ENCODE results near the gene PSIP1. TPM values are rescaled to one million over a fixed set of nuclear protein-coding genes. Genes with fewer than 3 reads are reported as not detected.

Gene PSIP1
- total and polyA plus RNA-seq, 2 experiments from 2014 or later = 35.1 to 37.3 TPM

DNA sequence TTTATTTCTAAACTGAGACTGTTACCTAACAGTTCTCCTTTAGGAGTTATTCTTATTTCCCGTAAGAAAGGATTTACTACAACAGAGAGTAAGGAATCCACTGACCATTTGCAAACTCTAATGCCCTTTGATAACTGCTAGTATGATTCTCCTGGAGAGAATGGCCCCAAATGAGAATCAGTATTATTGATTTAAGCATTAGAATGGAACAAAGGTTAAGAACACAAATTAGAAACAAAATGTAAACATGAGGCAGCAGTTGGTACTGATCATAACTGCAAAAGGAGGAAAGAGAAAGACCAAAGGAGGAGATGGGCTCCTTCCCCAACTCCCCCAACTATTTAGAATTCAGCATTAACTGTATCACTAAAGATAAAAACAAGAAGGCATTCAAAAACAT, 30.7 kb downstream of the PSIP1 start:
- Histone ChIP-seq H2AFZ (no peak overlapping the region), H3K9me3 (ENCODE audit: low read depth) (no peaks in the 10 kb centered on the region), H3K27me3 (no peaks in the 10 kb centered on the region), H4K20me1 (ENCODE audit: insufficient read depth, poor library complexity, severe bottlenecking) (no peaks in the 10 kb centered on the region), H3K36me3 (replicated peaks; ENCODE audit: insufficient read depth, low read depth) (no peaks in the 10 kb centered on the region), H3K4me1 (ENCODE audit: insufficient read depth) (no peaks in the 10 kb centered on the region), H3K79me2 (no peaks in the 10 kb centered on the region), H3K27ac (no peak overlapping the region), H3K4me3 (no peak overlapping the region), H3K4me2 (peak overlapping the region; percentile 10), H3K9me2 (replicated peaks; ENCODE audit: insufficient read depth) (no peaks in the 10 kb centered on the region)
- WGBS (ENCODE audit: low lambda C conversion rate, missing lambda C conversion rate) = 62% methylated on average over 1 of the region's 1 CpG
- TF ChIP-seq EZH2 (IDR thresholded peaks at IDR 0.05; ENCODE audit: borderline replicate concordance) = no peak
- TF ChIP-seq EZH2phosphoT487 (IDR thresholded peaks at IDR 0.05; ENCODE audit: low read depth, severe bottlenecking, unreplicated experiment) = no peak
- TF ChIP-seq, protein P1, sequence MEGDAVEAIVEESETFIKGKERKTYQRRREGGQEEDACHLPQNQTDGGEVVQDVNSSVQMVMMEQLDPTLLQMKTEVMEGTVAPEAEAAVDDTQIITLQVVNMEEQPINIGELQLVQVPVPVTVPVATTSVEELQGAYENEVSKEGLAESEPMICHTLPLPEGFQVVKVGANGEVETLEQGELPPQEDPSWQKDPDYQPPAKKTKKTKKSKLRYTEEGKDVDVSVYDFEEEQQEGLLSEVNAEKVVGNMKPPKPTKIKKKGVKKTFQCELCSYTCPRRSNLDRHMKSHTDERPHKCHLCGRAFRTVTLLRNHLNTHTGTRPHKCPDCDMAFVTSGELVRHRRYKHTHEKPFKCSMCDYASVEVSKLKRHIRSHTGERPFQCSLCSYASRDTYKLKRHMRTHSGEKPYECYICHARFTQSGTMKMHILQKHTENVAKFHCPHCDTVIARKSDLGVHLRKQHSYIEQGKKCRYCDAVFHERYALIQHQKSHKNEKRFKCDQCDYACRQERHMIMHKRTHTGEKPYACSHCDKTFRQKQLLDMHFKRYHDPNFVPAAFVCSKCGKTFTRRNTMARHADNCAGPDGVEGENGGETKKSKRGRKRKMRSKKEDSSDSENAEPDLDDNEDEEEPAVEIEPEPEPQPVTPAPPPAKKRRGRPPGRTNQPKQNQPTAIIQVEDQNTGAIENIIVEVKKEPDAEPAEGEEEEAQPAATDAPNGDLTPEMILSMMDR (IDR thresholded peaks at IDR 0.05; ENCODE audit: poor library complexity) = no peak
- no peak for DNase-seq (ENCODE audit: low spot score)

DNA sequence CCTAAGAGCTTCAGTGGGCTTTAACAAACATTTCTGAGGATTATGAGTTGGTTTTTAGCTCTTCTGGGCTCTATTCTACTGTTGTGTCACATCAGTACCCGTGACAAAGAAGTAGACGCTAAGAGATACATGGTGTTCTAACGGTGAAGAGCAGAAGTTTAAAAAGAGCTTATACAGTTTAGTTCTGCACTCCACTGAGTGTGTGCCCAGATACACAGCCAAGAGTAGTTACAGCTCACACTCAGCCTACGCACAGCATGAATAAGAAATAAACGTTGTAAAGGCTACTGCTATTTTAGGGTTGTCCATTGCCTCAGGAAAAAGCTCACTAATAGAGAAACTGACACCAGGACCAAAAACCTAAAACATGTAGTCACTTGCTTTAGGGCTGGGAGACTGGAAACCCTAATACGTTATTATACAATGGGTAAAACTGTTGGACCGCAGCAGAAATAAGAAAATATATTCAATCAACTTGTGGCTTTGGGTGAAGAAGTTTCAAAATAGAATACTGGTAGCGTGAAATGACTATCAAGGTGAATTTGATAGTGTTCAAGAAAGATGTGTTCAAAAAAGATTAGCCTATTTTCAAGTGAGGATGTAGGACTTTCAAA, 34.7 kb downstream of the PSIP1 start:
- no peaks in the 10 kb centered on the region for H4K20me1 ChIP-seq (ENCODE audit: insufficient read depth, poor library complexity, severe bottlenecking)
- H3K36me3 ChIP-seq (replicated peaks; ENCODE audit: insufficient read depth, low read depth) = no peaks in the 10 kb centered on the region
- no peaks in the 10 kb centered on the region for H3K9me2 ChIP-seq (replicated peaks; ENCODE audit: insufficient read depth)
- H3K4me3 ChIP-seq = no peak overlapping the region
- no peak for DNase-seq (ENCODE audit: low spot score)
- no peaks in the 10 kb centered on the region for H3K27me3 ChIP-seq
- 96% methylated on average over 8 of the region's 8 CpGs for WGBS (ENCODE audit: low lambda C conversion rate, missing lambda C conversion rate)
- no peaks in the 10 kb centered on the region for H3K4me1 ChIP-seq (ENCODE audit: insufficient read depth)
- no peak overlapping the region for H3K27ac ChIP-seq
- TF ChIP-seq, protein P1 (IDR thresholded peaks at IDR 0.05; ENCODE audit: poor library complexity) = no peak
- TF ChIP-seq EZH2 (IDR thresholded peaks at IDR 0.05; ENCODE audit: borderline replicate concordance) (no peak), EZH2phosphoT487 (IDR thresholded peaks at IDR 0.05; ENCODE audit: low read depth, severe bottlenecking, unreplicated experiment) (no peak)
- no peak overlapping the region for H2AFZ ChIP-seq
- H3K9me3 ChIP-seq (ENCODE audit: low read depth) = no peaks in the 10 kb centered on the region
- no peaks in the 10 kb centered on the region for H3K79me2 ChIP-seq
- no peak overlapping the region for H3K4me2 ChIP-seq

DNA sequence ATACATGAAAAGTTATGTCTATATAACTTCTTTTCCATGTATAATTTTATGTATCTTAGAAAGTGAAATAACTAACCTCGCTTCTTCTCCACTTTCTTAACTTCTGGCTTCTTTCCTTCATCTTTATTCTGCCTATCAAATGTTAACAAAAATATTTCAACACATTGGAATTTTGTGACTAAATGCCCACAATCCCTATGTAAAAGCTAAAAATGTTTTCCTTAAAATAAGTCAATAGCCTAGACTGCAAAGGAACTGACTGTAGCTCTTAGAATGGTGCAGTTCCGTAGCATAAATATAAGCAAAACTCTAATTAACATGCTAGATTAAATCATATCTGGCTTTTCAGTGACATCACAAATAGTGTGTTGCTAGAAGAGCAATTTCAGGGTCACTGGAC, 40.9 kb downstream of the PSIP1 start:
- TF ChIP-seq EZH2 (IDR thresholded peaks at IDR 0.05; ENCODE audit: borderline replicate concordance) (no peak), EZH2phosphoT487 (IDR thresholded peaks at IDR 0.05; ENCODE audit: low read depth, severe bottlenecking, unreplicated experiment) (no peak)
- TF ChIP-seq, protein P1 (IDR thresholded peaks at IDR 0.05; ENCODE audit: poor library complexity) = no peak
- WGBS (ENCODE audit: low lambda C conversion rate, missing lambda C conversion rate) = 98% methylated on average over 2 of the region's 2 CpGs
- Histone ChIP-seq H3K36me3 (replicated peaks; ENCODE audit: insufficient read depth, low read depth) (no peaks in the 10 kb centered on the region), H4K20me1 (ENCODE audit: insufficient read depth, poor library complexity, severe bottlenecking) (no peaks in the 10 kb centered on the region), H3K27me3 (no peaks in the 10 kb centered on the region), H3K4me1 (ENCODE audit: insufficient read depth) (no peaks in the 10 kb centered on the region), H3K9me3 (ENCODE audit: low read depth) (no peaks in the 10 kb centered on the region), H3K79me2 (no peaks in the 10 kb centered on the region), H3K9me2 (replicated peaks; ENCODE audit: insufficient read depth) (no peaks in the 10 kb centered on the region), H3K4me3 (no peak overlapping the region), H2AFZ (no peak overlapping the region), H3K27ac (no peak overlapping the region), H3K4me2 (no peak overlapping the region)
- no peak for DNase-seq (ENCODE audit: low spot score)
